ENCODE results near the gene DSTYK.

DNA sequence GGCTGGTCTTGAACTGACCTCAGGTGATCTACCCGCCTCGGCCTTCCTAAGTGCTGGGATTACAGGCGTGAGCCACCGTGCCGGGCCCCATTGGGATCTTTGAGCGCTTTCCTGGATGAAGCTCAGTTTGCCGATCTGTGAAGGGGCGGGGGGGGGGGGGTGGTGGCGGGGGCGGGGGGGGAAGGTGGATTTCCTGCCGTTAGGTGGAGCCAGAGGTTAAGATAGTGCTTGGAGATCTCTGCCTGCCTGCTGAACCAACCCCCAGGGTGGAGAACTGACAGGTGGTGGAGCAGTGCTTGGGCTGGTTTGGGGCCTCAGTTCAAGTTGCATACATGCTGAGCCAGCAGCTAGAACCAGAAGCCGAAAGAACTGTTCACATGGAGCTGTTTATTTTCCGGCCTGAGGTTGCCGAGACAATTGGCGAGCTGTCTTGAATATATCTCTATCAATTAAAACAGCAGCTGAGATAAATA is 17.9 kb upstream of the DSTYK start:
- peak; percentile 32 for TF ChIP-seq POLR2A (IDR thresholded peaks at IDR 0.05; ENCODE audit: low read length)
- no peak for TF ChIP-seq GATA1 (IDR thresholded peaks at IDR 0.05; ENCODE audit: low read depth, low read length)
